ENCODE measurements around the gene MYO1C.

The MYO1C gene

GRCh38 chr17:1521086-1521640 lies 28.7 kb upstream of the MYO1C start:
- no peaks in the 10 kb centered on the region for H3K9me3 ChIP-seq (ENCODE audit: severe bottlenecking)
- H3K4me1 ChIP-seq (ENCODE audit: insufficient read depth, poor library complexity, severe bottlenecking): no peaks in the 10 kb centered on the region
- H3K36me3 ChIP-seq (ENCODE audit: low read depth): peaks cover 19% of the 10 kb centered on the region
- no peak overlapping the region for H3K4me3 ChIP-seq (ENCODE audit: severe bottlenecking)
- TF ChIP-seq, protein P1, sequence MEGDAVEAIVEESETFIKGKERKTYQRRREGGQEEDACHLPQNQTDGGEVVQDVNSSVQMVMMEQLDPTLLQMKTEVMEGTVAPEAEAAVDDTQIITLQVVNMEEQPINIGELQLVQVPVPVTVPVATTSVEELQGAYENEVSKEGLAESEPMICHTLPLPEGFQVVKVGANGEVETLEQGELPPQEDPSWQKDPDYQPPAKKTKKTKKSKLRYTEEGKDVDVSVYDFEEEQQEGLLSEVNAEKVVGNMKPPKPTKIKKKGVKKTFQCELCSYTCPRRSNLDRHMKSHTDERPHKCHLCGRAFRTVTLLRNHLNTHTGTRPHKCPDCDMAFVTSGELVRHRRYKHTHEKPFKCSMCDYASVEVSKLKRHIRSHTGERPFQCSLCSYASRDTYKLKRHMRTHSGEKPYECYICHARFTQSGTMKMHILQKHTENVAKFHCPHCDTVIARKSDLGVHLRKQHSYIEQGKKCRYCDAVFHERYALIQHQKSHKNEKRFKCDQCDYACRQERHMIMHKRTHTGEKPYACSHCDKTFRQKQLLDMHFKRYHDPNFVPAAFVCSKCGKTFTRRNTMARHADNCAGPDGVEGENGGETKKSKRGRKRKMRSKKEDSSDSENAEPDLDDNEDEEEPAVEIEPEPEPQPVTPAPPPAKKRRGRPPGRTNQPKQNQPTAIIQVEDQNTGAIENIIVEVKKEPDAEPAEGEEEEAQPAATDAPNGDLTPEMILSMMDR (IDR thresholded peaks at IDR 0.05; ENCODE audit: poor library complexity, severe bottlenecking): no peak
- no peak overlapping the region for H3K27ac ChIP-seq (ENCODE audit: poor library complexity, severe bottlenecking)
- DNase-seq (ENCODE audit: low spot score): no peak
- no peaks in the 10 kb centered on the region for H3K27me3 ChIP-seq (ENCODE audit: insufficient read depth, poor library complexity, severe bottlenecking)
- no peak for ATAC-seq (ENCODE audit: low read depth)

DNA sequence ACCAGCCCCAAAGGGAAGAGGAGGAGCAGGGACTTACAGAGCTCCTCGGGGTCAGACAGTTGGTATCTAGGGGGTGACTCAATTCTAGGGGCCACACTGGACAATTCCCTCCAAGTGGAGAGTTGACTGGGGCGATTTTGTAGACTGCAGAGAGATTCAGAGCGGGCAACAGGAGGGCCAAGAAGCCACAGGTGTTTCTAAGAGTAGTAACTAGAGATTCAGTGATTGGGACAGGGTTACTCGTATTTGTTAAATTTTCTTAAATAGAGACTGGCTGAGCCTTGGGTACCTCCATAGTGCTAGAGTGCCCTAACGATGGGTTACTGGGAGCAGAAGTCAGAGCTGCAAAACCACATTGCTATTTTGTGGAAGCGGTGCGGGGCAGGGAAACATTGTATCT lies 27.2 kb upstream of the MYO1C start:
- Histone ChIP-seq H3K27ac (ENCODE audit: poor library complexity, severe bottlenecking) (no peak overlapping the region), H3K36me3 (ENCODE audit: low read depth) (peaks cover 16% of the 10 kb centered on the region), H3K4me1 (ENCODE audit: insufficient read depth, poor library complexity, severe bottlenecking) (no peaks in the 10 kb centered on the region), H3K4me3 (ENCODE audit: severe bottlenecking) (no peak overlapping the region), H3K27me3 (ENCODE audit: insufficient read depth, poor library complexity, severe bottlenecking) (no peaks in the 10 kb centered on the region), H3K9me3 (ENCODE audit: severe bottlenecking) (no peaks in the 10 kb centered on the region)
- DNase-seq (ENCODE audit: low spot score) (no peak), ATAC-seq (ENCODE audit: low read depth) (no peak)
- TF ChIP-seq, protein P1 (IDR thresholded peaks at IDR 0.05; ENCODE audit: poor library complexity, severe bottlenecking): no peak

DNA sequence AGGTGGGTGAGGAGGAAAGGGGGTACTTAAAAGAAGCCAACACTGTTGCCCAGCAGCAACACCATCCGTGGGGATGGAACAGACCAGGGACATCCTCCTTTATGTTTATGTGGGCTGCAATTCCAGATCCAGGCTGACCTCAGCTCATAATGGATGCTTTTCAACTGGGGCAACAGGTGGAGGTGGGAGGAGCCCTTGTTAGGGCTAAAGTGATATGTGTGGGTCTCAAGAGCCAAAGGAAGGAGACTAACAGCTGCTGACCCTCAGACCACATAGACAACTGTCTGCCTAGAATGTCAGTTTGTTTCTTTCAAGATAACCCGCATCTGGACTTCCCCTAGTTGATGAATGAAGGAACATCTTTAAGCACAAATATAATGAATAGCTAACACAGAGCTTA lies 25.9 kb upstream of the MYO1C start:
- Histone ChIP-seq H3K4me3 (ENCODE audit: severe bottlenecking) (no peak overlapping the region), H3K4me1 (ENCODE audit: insufficient read depth, poor library complexity, severe bottlenecking) (no peaks in the 10 kb centered on the region), H3K27me3 (ENCODE audit: insufficient read depth, poor library complexity, severe bottlenecking) (no peaks in the 10 kb centered on the region), H3K27ac (ENCODE audit: poor library complexity, severe bottlenecking) (no peak overlapping the region), H3K9me3 (ENCODE audit: severe bottlenecking) (no peaks in the 10 kb centered on the region), H3K36me3 (ENCODE audit: low read depth) (peaks cover 13% of the 10 kb centered on the region)
- TF ChIP-seq, protein P1 (IDR thresholded peaks at IDR 0.05; ENCODE audit: poor library complexity, severe bottlenecking): no peak
- DNase-seq (ENCODE audit: low spot score) (no peak), ATAC-seq (ENCODE audit: low read depth) (no peak)

DNA sequence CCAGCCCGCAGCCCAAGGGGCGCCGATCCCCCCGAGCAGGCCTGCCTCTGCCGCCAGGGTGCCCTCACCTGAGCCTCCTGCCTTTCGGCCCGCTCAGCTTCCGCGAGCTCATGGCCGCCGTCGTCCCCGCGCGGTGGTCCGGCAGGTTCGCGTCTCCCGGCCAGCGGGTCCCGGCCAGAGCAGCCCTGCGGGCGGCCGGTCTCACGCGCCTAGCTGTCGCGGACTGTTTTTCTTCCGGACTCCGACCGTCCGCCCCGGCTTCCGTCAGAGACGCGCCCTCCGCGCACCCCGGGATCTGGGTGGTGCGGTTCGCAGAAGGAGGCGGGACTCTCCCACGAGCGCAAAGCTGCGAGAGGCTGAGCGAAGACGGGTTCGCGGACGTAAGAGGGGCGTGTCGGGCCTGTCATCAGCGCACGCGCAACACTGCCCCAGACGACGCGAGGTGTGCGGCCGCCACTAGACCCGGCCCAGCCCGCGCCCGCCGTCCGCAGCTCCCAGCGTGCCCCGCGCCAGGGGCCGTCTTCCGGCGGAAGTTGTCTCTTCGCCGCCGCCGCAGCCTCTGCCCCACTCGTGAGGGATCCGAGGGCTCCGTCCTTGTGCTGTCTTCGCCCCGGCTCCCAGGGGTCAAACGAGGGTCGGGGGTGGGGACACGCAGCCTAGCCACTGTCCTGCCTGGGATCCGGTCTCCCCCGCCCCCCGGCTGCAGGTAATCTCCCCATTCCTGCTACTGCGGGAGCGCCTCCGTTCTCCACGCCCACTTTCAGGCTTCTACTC lies 24.1 kb upstream of the MYO1C start, which contains the start of gene INPP5K:
Gene INPP5K, minus strand, starts transcription at position 225 of the 774 bp plus-strand sequence. Its CDS starts 113 bp downstream, at position 112.
- H3K4me3 ChIP-seq (ENCODE audit: severe bottlenecking): peak within 1 kb of the TSS; percentile 78
- no peaks in the 10 kb centered on the region for H3K27me3 ChIP-seq (ENCODE audit: insufficient read depth, poor library complexity, severe bottlenecking)
- DNase-seq (ENCODE audit: low spot score) (peak; percentile 96), ATAC-seq (ENCODE audit: low read depth) (peak; percentile 88)
- H3K9me3 ChIP-seq (ENCODE audit: severe bottlenecking): no peaks in the 10 kb centered on the region
- H3K4me1 ChIP-seq (ENCODE audit: insufficient read depth, poor library complexity, severe bottlenecking): peaks cover 10% of the 10 kb centered on the region
- TF ChIP-seq, protein P1 (IDR thresholded peaks at IDR 0.05; ENCODE audit: poor library complexity, severe bottlenecking): no peak
- peak within 1 kb of the TSS; percentile 45 for H3K27ac ChIP-seq (ENCODE audit: poor library complexity, severe bottlenecking)
- H3K36me3 ChIP-seq (ENCODE audit: low read depth): peaks cover 5% of the 10 kb centered on the region; the same call in 1 of the 2 replicates

Data from RWPE2 (cell line).